NCI-H1694 treated with DMSO at 0.1 percent for 48 hours (cell line): ENCODE measurements around the gene ANKRD33.
A peak's percentile ranks its signal among the peaks of the same experiment; 100 is the strongest.
"Not testable (repeated sequence)": the region's sequence is repeated elsewhere in the genome, so short reads cannot be mapped to it uniquely, and the experiment has no call there.

Experiments
- DNase-seq: peaks from one replicate; lab custom pipeline; 2025; lab: John Stamatoyannopoulos, UW

Gene ANKRD33

GRCh38 chr12:51879102-51879501, 8.8 kb upstream of the ANKRD33 start:
- no peak for DNase-seq

- no peak for DNase-seq
Observed at GRCh38 chr12:51883295-51883694, 4.6 kb upstream of the ANKRD33 start.

GRCh38 chr12:51883998-51884675, 3.8 kb upstream of the ANKRD33 start:
- DNase-seq, result no peak

- no peak for DNase-seq
Observed at GRCh38 chr12:51884676-51885229, 3.1 kb upstream of the ANKRD33 start.

GRCh38 chr12:51885294-51886020, 2.4 kb upstream of the ANKRD33 start:
- not testable (repeated sequence) for DNase-seq

- no peak for DNase-seq
Observed at GRCh38 chr12:51886021-51886710, 1.7 kb upstream of the ANKRD33 start.

- DNase-seq, result no peak
Observed at GRCh38 chr12:51888316-51889215, 663 bp downstream of the ANKRD33 start.

GRCh38 chr12:51889216-51890132, 1.6 kb downstream of the ANKRD33 start:
- no peak for DNase-seq

GRCh38 chr12:51890133-51890464, 2.2 kb downstream of the ANKRD33 start:
- DNase-seq, result no peak

GRCh38 chr12:51890511-51891171, 2.7 kb downstream of the ANKRD33 start:
- no peak for DNase-seq

- DNase-seq, result peak; percentile 9
Observed at GRCh38 chr12:51891843-51892242, 3.9 kb downstream of the ANKRD33 start.

- no peak for DNase-seq
Observed at GRCh38 chr12:51893786-51894185, 5.9 kb downstream of the ANKRD33 start.

GRCh38 chr12:51895378-51896135, 7.7 kb downstream of the ANKRD33 start:
- DNase-seq, result no peak

GRCh38 chr12:51896236-51896635, 8.3 kb downstream of the ANKRD33 start:
- DNase-seq, result no peak

- no peak for DNase-seq
Observed at GRCh38 chr12:51897181-51897580, 9.3 kb downstream of the ANKRD33 start.

GRCh38 chr12:51898506-51898905, 10.6 kb downstream of the ANKRD33 start:
- no peak for DNase-seq

GRCh38 chr12:51898937-51899336, 11.0 kb downstream of the ANKRD33 start:
- DNase-seq, result no peak

- no peak for DNase-seq
Observed at GRCh38 chr12:51900323-51900889, 12.5 kb downstream of the ANKRD33 start.
